IPS-20b (cell line): ENCODE results near the gene TMEM239.
"Not testable (repeated sequence)": the region's sequence is repeated elsewhere in the genome, so short reads cannot be mapped to it uniquely, and the experiment has no call there.

Experiments
- H3K27ac ChIP-seq: one replicate; pipeline ENCODE4 v1.5.1; 2013; ENCODE audit warnings: low read length
- H3K27me3 ChIP-seq: 2 replicates; pipeline ENCODE4 v1.6.1; 2013; ENCODE audit warnings: mild to moderate bottlenecking, low read length, inconsistent platforms; ENCODE audit not compliant: insufficient read depth
- H3K36me3 ChIP-seq: 2 replicates; pipeline ENCODE4 v1.6.1; 2013; ENCODE audit warnings: low read depth, mild to moderate bottlenecking, inconsistent platforms, low read length, moderate library complexity; ENCODE audit not compliant: insufficient read depth
- H3K4me1 ChIP-seq: 2 replicates; pipeline ENCODE4 v1.6.1; 2013; ENCODE audit warnings: mild to moderate bottlenecking, control low read depth, inconsistent platforms, low read length, moderate library complexity; ENCODE audit not compliant: insufficient read depth
- H3K4me3 ChIP-seq: 2 replicates; pipeline ENCODE4 v1.5.1; 2013; ENCODE audit warnings: mild to moderate bottlenecking, low read length, inconsistent platforms
- H3K9ac ChIP-seq: 2 replicates; pipeline ENCODE4 v1.6.1; 2013; ENCODE audit warnings: low read depth, mild to moderate bottlenecking, inconsistent platforms, low read length, moderate library complexity
- H3K9me3 ChIP-seq: 2 replicates; pipeline ENCODE4 v1.6.1; 2013; ENCODE audit warnings: mild to moderate bottlenecking, low read depth, low read length, inconsistent platforms; ENCODE audit not compliant: insufficient read depth

Gene TMEM239

DNA sequence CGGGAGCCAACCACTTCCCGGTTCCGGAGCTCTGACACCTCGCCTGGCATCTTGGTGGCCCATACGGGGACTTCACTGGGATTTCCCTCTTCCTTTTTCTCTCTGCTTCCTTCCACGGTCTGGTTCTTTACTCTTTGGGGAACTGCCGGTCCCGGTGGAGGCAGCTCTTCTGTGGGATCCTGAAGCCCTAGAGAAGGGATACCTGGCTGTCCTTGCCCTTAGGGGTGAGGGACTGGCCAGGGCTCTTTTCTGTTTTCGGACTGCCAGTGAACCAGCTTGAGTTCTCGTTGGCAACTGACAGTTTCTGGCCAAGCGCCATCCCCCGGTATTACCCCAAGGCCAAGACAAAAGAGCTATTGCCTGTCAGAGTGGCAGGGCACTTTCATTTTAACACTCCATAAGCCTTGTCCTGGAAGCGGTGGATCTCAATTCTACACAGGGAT, 14.9 kb upstream of the TMEM239 start:
- Histone ChIP-seq H3K27me3 (peaks cover 65% of the 10 kb centered on the region), H3K4me3 (peak overlapping the region; percentile 89), H3K4me1 (peaks cover 15% of the 10 kb centered on the region; the same call in 1 of the 2 replicates), H3K9ac (peak overlapping the region; percentile 37; the same call in 1 of the 2 replicates), H3K9me3 (no peaks in the 10 kb centered on the region), H3K36me3 (peaks cover 25% of the 10 kb centered on the region), H3K27ac (no peak overlapping the region)

DNA sequence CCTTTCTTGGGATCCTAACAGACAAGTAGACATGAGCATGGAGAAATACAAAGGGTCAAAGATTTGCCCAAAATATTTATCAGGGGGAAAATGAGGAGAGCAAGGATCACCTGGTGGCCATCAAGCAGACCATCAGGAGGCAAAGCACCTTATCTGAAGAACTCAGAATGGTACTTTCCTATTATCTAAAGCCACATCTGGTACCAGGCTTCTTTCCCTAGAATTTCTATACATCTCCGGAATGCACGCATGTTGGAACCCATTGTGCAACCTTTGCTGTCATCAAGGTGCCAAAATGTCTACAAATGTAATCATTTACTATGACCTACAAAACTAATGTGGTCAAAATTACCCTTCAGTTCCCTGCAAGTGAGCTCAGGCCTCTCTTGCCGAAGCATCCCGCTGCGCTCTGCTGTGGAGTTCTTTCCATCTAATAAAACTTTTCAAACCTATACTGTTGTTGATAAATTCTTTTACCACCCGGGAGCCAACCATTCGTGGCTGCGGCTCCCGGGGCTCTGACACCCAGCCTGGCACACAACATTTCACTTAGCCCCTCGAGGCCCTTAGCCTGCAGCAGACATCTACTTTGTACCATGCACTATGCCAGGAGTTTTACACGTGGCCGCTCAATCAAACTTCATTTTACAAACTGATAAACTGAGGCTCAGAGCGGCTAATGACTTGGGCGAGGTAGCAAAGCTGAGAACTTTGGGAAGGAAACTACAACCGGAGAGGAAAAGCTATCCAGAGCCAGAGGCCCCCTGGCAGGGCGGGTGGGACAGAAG, 11.9 kb upstream of the TMEM239 start:
- peaks cover 93% of the 10 kb centered on the region for H3K27me3 ChIP-seq
- no peak overlapping the region for H3K9ac ChIP-seq
- H3K27ac ChIP-seq = no peak overlapping the region
- no peak overlapping the region for H3K4me3 ChIP-seq
- no peaks in the 10 kb centered on the region for H3K9me3 ChIP-seq
- peaks cover 13% of the 10 kb centered on the region; the same call in 1 of the 2 replicates for H3K4me1 ChIP-seq
- H3K36me3 ChIP-seq = no peaks in the 10 kb centered on the region

- Histone ChIP-seq H3K27ac (no peak overlapping the region), H3K27me3 (peaks cover 91% of the 10 kb centered on the region), H3K4me3 (peak overlapping the region; percentile 46; the same call in 1 of the 2 replicates), H3K4me1 (peaks cover 10% of the 10 kb centered on the region; the same call in 1 of the 2 replicates), H3K9ac (no peak overlapping the region), H3K9me3 (no peaks in the 10 kb centered on the region), H3K36me3 (no peaks in the 10 kb centered on the region)
Measured at GRCh38 chr20:2804852-2805688, 11.1 kb upstream of the TMEM239 start.

DNA sequence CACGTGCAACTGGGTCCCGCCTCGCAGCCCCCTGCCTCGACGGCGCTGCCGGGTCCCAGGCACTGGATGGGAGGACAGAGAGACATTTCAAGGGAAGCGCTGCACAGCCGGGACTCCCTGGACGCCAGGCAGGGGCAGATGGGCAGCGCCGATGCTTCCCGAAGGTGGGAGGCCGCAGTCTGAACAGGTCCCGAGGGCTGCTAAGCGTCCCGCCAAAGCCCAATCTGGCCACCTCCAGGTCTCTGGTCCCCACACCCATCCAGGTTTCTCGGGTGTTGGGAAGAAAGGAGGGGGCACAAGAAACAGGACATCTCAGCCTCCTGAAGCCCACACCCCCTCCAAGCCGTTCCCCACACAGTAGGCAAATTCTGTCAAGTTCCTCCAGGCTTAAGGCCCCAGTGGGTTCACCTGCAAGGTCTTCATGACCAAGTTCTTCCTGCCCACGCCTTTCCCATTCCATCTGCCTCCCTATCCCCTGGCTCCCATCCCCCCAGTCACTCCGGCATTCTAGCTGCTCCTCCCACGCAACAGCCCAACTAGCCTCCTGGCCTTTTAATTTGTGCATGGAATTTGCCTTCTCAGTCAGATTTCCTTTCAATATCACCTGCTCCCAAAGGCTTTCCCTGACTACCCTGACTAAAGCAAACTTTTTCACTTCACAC, 10.3 kb upstream of the TMEM239 start:
- peaks cover 91% of the 10 kb centered on the region for H3K27me3 ChIP-seq

DNA sequence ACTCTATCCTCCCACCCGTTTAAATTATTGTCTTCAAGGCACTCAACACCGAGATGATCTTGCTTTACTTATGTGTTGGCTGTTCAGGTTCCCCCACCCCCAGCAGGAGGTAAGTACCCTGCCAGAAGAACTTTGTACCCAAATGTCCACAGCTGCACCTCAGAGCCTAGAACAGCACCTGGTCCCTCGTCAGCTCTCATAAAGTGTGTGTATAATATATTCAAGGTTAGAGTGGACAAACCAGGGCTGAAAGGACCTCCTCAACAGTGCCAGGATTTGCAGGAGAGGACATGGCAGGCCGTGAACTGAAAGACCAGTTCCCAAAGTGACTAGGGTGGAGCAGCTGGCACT, 9.8 kb upstream of the TMEM239 start:
- Histone ChIP-seq H3K27ac (no peak overlapping the region), H3K9me3 (no peaks in the 10 kb centered on the region), H3K9ac (no peak overlapping the region), H3K27me3 (peaks cover 86% of the 10 kb centered on the region), H3K4me1 (peaks cover 4% of the 10 kb centered on the region; the same call in 1 of the 2 replicates), H3K36me3 (no peaks in the 10 kb centered on the region), H3K4me3 (no peak overlapping the region)

More for the DNA sequence above, 10.3 kb upstream of the TMEM239 start:
- Histone ChIP-seq H3K9me3 (no peaks in the 10 kb centered on the region), H3K4me1 (peaks cover 9% of the 10 kb centered on the region; the same call in 1 of the 2 replicates), H3K4me3 (peak overlapping the region; percentile 46; the same call in 1 of the 2 replicates), H3K9ac (no peak overlapping the region), H3K27ac (no peak overlapping the region), H3K36me3 (no peaks in the 10 kb centered on the region)

DNA sequence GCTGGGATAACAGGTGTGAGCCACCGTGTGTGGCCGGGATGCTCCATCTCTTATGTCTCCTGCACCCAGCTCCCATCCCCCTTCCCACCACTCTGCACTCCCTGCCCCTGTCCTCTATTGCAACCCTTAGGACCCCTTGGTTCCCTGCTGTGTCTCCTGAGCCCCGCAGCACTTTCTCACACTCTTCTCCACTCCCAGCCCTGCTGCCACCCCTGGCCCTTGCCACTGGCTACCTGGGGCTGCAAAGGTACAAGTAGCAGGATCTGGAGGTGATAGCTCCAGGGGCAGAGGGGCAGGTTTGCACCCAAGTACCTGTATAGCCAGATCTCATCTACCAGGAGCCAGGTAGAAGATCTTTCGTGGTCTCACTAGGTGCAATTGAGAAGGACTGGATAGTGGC, 9.1 kb upstream of the TMEM239 start:
- no peak overlapping the region for H3K9ac ChIP-seq
- H3K27me3 ChIP-seq = peaks cover 79% of the 10 kb centered on the region
- H3K9me3 ChIP-seq = 0 out of 2 replicates have a peak, but pooled peaks cover under 1% of the 10 kb centered on the region
- peaks cover 3% of the 10 kb centered on the region; the same call in 1 of the 2 replicates for H3K4me1 ChIP-seq
- H3K36me3 ChIP-seq = no peaks in the 10 kb centered on the region
- H3K27ac ChIP-seq = no peak overlapping the region
- no peak overlapping the region for H3K4me3 ChIP-seq

DNA sequence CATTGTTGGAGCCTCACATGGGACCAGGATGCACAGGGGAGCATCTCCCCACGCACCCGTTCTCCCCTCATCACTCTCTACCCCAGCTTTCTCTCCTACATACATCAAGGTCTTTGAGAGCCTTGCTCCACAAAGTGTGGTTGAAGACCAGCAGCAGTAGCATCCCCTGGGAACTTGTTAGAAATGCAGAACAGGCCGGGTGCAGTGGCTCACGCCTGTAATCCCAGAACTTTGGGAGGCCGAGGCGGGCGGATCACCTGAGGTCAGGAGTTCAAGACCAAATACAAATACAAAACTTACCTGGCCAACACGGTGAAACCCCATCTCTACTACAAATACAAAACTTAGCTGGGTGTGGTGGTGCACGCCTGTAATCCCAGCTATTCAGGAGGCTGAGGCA, 8.2 kb upstream of the TMEM239 start:
- peaks cover 70% of the 10 kb centered on the region for H3K27me3 ChIP-seq
- not testable (repeated sequence) for H3K4me3 ChIP-seq, H3K9me3 ChIP-seq, H3K4me1 ChIP-seq, H3K9ac ChIP-seq, H3K36me3 ChIP-seq, H3K27ac ChIP-seq

- Histone ChIP-seq H3K4me1 (peaks cover 3% of the 10 kb centered on the region; the same call in 1 of the 2 replicates), H3K4me3 (no peak overlapping the region), H3K36me3 (no peaks in the 10 kb centered on the region), H3K9me3 (peaks cover 6% of the 10 kb centered on the region; the same call in 1 of the 2 replicates), H3K9ac (no peak overlapping the region), H3K27me3 (peaks cover 62% of the 10 kb centered on the region), H3K27ac (no peak overlapping the region)
Measured at GRCh38 chr20:2809690-2810089, 6.5 kb upstream of the TMEM239 start.

- no peaks in the 10 kb centered on the region for H3K4me1 ChIP-seq
- H3K27ac ChIP-seq = no peak overlapping the region
- H3K36me3 ChIP-seq = no peaks in the 10 kb centered on the region
- peaks cover 44% of the 10 kb centered on the region for H3K27me3 ChIP-seq
- no peak overlapping the region for H3K9ac ChIP-seq
- H3K4me3 ChIP-seq = no peak overlapping the region
- H3K9me3 ChIP-seq = peaks cover 6% of the 10 kb centered on the region; the same call in 1 of the 2 replicates
Measured at GRCh38 chr20:2812189-2812588, 4.0 kb upstream of the TMEM239 start.

DNA sequence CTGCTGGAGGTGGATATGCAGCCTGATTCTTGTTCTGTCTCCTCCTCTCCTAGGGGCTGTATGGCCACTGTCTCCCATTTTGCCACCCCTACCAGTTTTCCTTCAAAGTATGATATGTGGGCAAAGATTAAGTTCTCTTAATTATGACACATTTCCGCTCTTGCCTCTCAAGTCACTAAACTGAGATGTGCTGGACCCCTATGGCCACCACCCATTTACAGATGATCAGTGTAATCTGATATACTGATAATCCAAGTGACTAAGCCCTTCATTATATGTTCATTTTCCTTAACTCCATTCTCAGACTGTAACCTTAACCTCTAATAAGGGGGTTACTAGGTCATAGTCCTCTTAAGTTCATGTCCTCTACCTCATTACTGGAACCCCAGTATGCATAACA, 2.1 kb upstream of the TMEM239 start:
- no peak overlapping the region for H3K27ac ChIP-seq
- no peaks in the 10 kb centered on the region for H3K4me1 ChIP-seq
- no peak overlapping the region for H3K9ac ChIP-seq
- H3K4me3 ChIP-seq = no peak overlapping the region
- H3K36me3 ChIP-seq = no peaks in the 10 kb centered on the region
- peaks cover 45% of the 10 kb centered on the region for H3K27me3 ChIP-seq
- peaks cover 6% of the 10 kb centered on the region; the same call in 1 of the 2 replicates for H3K9me3 ChIP-seq

DNA sequence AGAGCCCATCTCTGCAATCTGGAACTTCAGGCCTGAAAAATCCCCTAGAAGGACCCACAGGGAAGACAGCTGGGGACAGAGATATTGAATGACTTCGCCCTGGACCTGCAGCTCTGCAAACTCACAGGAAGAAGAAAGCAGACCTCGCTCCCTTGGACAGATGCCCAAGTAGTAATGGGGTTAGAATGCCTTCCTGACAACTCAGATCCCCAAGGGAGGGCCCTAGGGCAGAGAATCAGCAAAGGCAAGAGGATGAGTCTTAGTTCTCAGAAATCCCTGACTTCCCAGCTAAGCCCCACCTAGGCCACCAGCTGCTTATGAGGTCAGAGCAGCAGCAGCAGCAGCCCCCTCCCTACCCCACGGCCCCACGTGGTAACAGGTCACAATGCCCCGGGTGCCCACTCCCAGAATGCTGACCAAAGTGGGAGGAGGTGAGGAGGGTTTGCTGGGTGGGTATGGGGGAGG, 1.5 kb upstream of the TMEM239 start, which contains the start of gene C20orf141:
C20orf141 (plus strand) TSS at position 401 of the 465 bp plus-strand sequence. CDS start 198 bp downstream, outside the sequence.
- H3K36me3 ChIP-seq = no peaks in the 10 kb centered on the region
- H3K4me3 ChIP-seq = no peak within 1 kb of the TSS
- no peak within 1 kb of the TSS for H3K9ac ChIP-seq
- no peak within 1 kb of the TSS for H3K27ac ChIP-seq
- no peaks in the 10 kb centered on the region for H3K4me1 ChIP-seq
- H3K27me3 ChIP-seq = peaks cover 47% of the 10 kb centered on the region
- H3K9me3 ChIP-seq = peaks cover 6% of the 10 kb centered on the region; the same call in 1 of the 2 replicates
